Measurements from ENCODE around the gene UBE2C. TPM values are rescaled to one million over a fixed set of nuclear protein-coding genes. Genes with fewer than 3 reads are reported as not detected.
"Not testable (repeated sequence)": the region's sequence is repeated elsewhere in the genome, so short reads cannot be mapped to it uniquely, and the experiment has no call there.

The UBE2C gene
- total RNA-seq, 1 experiment from 2014 or later, result 423 TPM

- H3K4me1 Mint-ChIP-seq (ENCODE audit: low read depth, unreplicated experiment); H3K9me3 Mint-ChIP-seq (ENCODE audit: unreplicated experiment); H3K4me3 ChIP-seq (ENCODE audit: low read depth, low read length); H3K4me3 Mint-ChIP-seq (ENCODE audit: unreplicated experiment); H3K27me3 Mint-ChIP-seq (ENCODE audit: insufficient read depth, unreplicated experiment); intact Hi-C loops (cut with micrococcal nuclease; ENCODE audit: unreplicated experiment); H3K27me3 ChIP-seq (replicated peaks; ENCODE audit: control insufficient read depth, insufficient read depth, low read length); CTCF ChIA-PET; DNase-seq; H3K9me3 ChIP-seq; H3K4me1 ChIP-seq; BruUV-seq (replicated peaks); H3K36me3 ChIP-seq (ENCODE audit: control insufficient read depth, insufficient read depth, low read length); H3K27ac Mint-ChIP-seq (ENCODE audit: unreplicated experiment); POLR2A ChIA-PET: not testable (repeated sequence)
- peaks cover 36% of the 10 kb centered on the region for H3K36me3 Mint-ChIP-seq (ENCODE audit: insufficient read depth, unreplicated experiment)
These were observed 14.5 kb upstream of the UBE2C start for GRCh38 chr20:45797955-45798354.

- ChIA-PET POLR2A (interaction anchor here (0.6 kb wide), 2 partner anchors 383 to 1702 kb away, joined by 4 to 5 read pairs; partner anchors contain the start of gene PIGT), CTCF (interaction anchor here (0.6 to 3.2 kb wide), 13 partner anchors 21 to 1228 kb away, joined by 3 to 16 read pairs (median 4); partner anchors contain the start of genes CTSA, NEURL2 and ZSWIM1)
- Mint-ChIP-seq H3K4me1 (ENCODE audit: low read depth, unreplicated experiment) (no peaks in the 10 kb centered on the region), H3K9me3 (ENCODE audit: unreplicated experiment) (no peaks in the 10 kb centered on the region), H3K36me3 (ENCODE audit: insufficient read depth, unreplicated experiment) (peaks cover 40% of the 10 kb centered on the region), H3K4me3 (ENCODE audit: unreplicated experiment) (no peak overlapping the region), H3K27me3 (ENCODE audit: insufficient read depth, unreplicated experiment) (no peaks in the 10 kb centered on the region), H3K27ac (ENCODE audit: unreplicated experiment) (no peak overlapping the region)
- TF ChIP-seq CTCF (IDR thresholded peaks at IDR 0.05; ENCODE audit: insufficient read depth in 1 of 2, low read depth in 1 of 2, low read length in 1 of 2, severe bottlenecking in 1 of 2, unreplicated experiment in 1 of 2), result peak; percentile 94 to 96
- peak; percentile 81 to 89 for DNase-seq
- no peak overlapping the region for H3K4me3 ChIP-seq (ENCODE audit: low read depth, low read length)
- intact Hi-C loops (cut with micrococcal nuclease; ENCODE audit: unreplicated experiment), result loop anchor here (1.0 kb wide), 3 partner anchors 13 to 164 kb away; partner anchors contain the start of genes CTSA, NEURL2 and UBE2C
- no peaks in the 10 kb centered on the region for H3K9me3 ChIP-seq
- H3K36me3 ChIP-seq (ENCODE audit: control insufficient read depth, insufficient read depth, low read length), result peaks cover 4% of the 10 kb centered on the region; the same call in 1 of the 2 replicates
- BruUV-seq (replicated peaks), result no TSS peak
- no peaks in the 10 kb centered on the region for H3K27me3 ChIP-seq (replicated peaks; ENCODE audit: control insufficient read depth, insufficient read depth, low read length)
- no peaks in the 10 kb centered on the region for H3K4me1 ChIP-seq
These were observed 13.4 kb upstream of the UBE2C start for GRCh38 chr20:45798935-45799642.

GRCh38 chr20:45801851-45802250, 10.6 kb upstream of the UBE2C start:
- H3K27me3 Mint-ChIP-seq (ENCODE audit: insufficient read depth, unreplicated experiment), result no peaks in the 10 kb centered on the region
- peaks cover 12% of the 10 kb centered on the region for H3K36me3 ChIP-seq (ENCODE audit: control insufficient read depth, insufficient read depth, low read length)
- no peak for TF ChIP-seq CTCF (IDR thresholded peaks at IDR 0.05; ENCODE audit: insufficient read depth in 1 of 2, low read depth in 1 of 2, low read length in 1 of 2, severe bottlenecking in 1 of 2, unreplicated experiment in 1 of 2)
- H3K36me3 Mint-ChIP-seq (ENCODE audit: insufficient read depth, unreplicated experiment), result peaks cover 36% of the 10 kb centered on the region
- no peaks in the 10 kb centered on the region for H3K27me3 ChIP-seq (replicated peaks; ENCODE audit: control insufficient read depth, insufficient read depth, low read length)
- H3K4me1 Mint-ChIP-seq (ENCODE audit: low read depth, unreplicated experiment), result no peaks in the 10 kb centered on the region
- H3K27ac Mint-ChIP-seq (ENCODE audit: unreplicated experiment), result no peak overlapping the region
- ChIA-PET CTCF (interaction anchor here (1.4 kb wide), 1 partner anchor 163 kb away, joined by 5 read pairs; no protein-coding TSS in a partner anchor), POLR2A (no interaction called here)
- no peaks in the 10 kb centered on the region for H3K9me3 Mint-ChIP-seq (ENCODE audit: unreplicated experiment)
- intact Hi-C loops (cut with micrococcal nuclease; ENCODE audit: unreplicated experiment), result no loop called here
- H3K4me3 ChIP-seq (ENCODE audit: low read depth, low read length), result no peak overlapping the region
- H3K4me1 ChIP-seq, result no peaks in the 10 kb centered on the region
- BruUV-seq (replicated peaks), result no TSS peak
- H3K4me3 Mint-ChIP-seq (ENCODE audit: unreplicated experiment), result no peak overlapping the region
- H3K9me3 ChIP-seq, result no peaks in the 10 kb centered on the region
- no peak for DNase-seq

Data from Caco-2 (cell line).